Esophagus muscularis mucosa (tissue), 2 donors: ENCODE measurements around the gene RNGTT.

Experiments used
- EP300 ChIP-seq: sonication (generic); formaldehyde crosslinking; IDR thresholded peaks from one replicate; pipeline ENCODE4 v1.6.1; 2017; ENCODE audit warnings: antibody characterized with exemption
- POLR2A ChIP-seq: fragments of 450-650 bp; IDR thresholded peaks from one replicate; pipeline ENCODE4 v1.6.1; 2017; ENCODE audit warnings: antibody characterized with exemption, moderate library complexity, mild to moderate bottlenecking, low read depth

DNA sequence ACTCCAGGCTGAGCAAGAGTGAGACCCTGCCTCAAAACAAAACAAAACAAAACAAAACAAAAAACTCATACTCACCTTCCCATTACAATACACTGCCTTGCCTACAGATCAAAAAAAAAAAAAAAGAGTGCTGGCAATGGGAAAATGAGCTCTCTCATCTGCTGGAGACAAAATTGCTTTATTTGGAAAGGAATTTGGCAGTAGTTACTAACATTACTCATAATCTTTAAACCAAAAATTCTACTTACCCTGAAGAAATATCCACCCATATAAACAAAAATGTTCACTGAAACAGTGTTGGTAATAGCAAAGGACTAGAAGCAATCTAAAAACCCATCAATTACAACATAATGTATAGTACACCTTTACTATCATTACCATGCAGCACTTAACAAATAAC, 120.4 kb downstream of the RNGTT start:
- no peak for TF ChIP-seq EP300
- no peak for TF ChIP-seq POLR2A
